LNCaP clone FGC (cell line): ENCODE data around the gene PSMA8.

Experiments
- DNase-seq: peaks from one replicate; pipeline ENCODE4 v3.0.0-alpha.2; 2011; ENCODE audit warnings: low read depth
- H3K4me3 ChIP-seq: 2 replicates; pipeline ENCODE4 v1.5.1; 2011; ENCODE audit warnings: mild to moderate bottlenecking, low read depth, low read length, control low read depth
- TF ChIP-seq, protein P1 (sequence below): IDR thresholded peaks from 2 replicates; pipeline ENCODE4 v1.5.1; 2012; ENCODE audit warnings: mild to moderate bottlenecking; ENCODE audit not compliant: control insufficient read depth, insufficient read depth; ENCODE audit errors: extremely low read depth

The PSMA8 gene

DNA sequence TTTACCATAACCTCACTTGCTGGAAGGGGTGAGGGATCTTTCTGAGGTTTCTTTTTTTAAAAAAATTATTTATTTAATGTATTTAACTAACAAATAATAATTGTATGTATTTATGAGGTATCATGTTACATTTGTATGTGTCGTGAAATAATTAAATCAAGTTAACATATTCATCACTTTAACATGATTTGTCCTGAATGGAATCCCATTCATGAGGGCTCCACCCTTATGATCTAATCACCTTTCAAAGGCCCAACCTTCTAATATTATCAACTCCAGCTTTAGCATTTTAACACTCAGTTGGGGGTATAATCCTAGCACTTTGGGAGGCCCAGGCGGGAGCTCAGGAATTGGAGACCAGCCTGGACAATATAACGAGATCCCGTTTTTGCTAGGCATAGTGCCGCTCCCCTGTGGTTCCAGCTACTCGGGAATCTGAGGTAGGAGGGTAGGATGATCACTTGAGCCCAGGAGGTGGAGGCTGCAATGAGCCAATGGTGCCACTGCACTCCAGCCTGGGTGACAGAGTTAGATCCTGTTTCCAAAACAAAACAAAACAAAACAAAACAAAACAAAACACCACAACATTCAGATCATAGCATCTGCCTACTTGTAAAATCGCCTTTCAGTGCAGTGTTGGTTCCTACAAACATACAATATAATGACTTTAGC lies 91.5 kb downstream of the PSMA8 start:
- TF ChIP-seq, protein P1, sequence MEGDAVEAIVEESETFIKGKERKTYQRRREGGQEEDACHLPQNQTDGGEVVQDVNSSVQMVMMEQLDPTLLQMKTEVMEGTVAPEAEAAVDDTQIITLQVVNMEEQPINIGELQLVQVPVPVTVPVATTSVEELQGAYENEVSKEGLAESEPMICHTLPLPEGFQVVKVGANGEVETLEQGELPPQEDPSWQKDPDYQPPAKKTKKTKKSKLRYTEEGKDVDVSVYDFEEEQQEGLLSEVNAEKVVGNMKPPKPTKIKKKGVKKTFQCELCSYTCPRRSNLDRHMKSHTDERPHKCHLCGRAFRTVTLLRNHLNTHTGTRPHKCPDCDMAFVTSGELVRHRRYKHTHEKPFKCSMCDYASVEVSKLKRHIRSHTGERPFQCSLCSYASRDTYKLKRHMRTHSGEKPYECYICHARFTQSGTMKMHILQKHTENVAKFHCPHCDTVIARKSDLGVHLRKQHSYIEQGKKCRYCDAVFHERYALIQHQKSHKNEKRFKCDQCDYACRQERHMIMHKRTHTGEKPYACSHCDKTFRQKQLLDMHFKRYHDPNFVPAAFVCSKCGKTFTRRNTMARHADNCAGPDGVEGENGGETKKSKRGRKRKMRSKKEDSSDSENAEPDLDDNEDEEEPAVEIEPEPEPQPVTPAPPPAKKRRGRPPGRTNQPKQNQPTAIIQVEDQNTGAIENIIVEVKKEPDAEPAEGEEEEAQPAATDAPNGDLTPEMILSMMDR, result no peak
- DNase-seq, result no peak
- H3K4me3 ChIP-seq, result no peak overlapping the region

DNA sequence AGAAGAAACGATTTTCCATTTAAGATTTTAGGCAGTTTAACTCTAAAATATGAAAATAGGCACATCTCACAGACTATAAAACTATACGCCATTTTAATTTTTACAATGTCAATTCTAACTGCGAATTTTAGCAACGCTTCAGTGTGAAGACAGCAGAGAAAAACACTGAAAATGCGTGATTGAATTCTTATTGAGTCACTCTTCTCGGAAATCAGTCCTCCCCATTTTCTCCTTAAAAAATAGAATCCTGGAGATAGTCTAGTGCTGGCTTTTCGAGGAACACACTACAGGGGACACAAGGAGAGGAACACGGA lies 92.2 kb downstream of the PSMA8 start:
- DNase-seq, result no peak
- H3K4me3 ChIP-seq, result peak overlapping the region; percentile 64
- TF ChIP-seq, protein P1, result no peak

DNA sequence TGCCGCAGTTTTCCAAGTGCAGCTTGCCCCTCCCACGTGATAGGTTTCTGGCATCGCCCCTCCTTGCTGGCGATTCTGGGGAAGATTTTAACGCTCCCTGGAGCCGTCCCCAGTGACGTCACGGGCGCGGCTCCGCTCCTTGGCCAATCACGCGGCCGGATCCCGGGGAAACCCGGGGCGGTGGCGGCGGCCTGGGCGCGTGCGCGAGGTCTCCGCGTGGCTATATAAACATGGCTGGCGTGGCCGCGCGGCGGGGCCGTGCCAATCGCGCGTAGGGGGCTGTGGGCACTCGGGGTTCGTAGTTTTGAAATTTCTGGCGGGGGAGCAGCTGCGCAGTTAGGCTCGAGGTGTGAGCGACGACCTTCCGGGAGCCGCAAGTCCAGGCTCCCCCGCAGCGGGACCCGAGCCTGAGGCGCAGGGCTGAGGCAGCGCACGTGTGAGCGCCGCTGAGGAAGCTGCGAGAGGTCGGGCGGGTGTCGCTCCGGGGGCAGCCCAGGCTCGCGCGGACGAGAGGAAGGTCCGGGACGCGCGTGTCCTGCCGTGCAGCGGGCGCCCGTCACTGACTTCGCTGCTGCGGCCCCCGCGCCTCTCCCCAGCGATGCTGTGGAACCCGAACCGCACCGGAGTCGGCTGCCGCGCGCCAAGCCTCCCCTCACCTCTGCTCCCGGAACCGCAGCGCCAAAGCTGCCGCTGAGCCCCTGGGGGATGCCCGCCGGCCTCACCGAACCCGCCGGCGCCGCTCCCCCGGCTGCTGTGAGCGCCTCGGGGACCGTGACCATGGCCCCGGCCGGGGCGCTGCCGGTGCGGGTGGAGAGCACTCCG lies 92.8 kb downstream of the PSMA8 start, which contains the start of gene TAF4B:
TAF4B (plus strand) TSS at position 217 of the 822 bp plus-strand sequence; CDS start at position 706, 489 bp downstream.
- peak; percentile 75 for DNase-seq
- TF ChIP-seq, protein P1, result no peak
- peak within 1 kb of the TSS; percentile 64 for H3K4me3 ChIP-seq

DNA sequence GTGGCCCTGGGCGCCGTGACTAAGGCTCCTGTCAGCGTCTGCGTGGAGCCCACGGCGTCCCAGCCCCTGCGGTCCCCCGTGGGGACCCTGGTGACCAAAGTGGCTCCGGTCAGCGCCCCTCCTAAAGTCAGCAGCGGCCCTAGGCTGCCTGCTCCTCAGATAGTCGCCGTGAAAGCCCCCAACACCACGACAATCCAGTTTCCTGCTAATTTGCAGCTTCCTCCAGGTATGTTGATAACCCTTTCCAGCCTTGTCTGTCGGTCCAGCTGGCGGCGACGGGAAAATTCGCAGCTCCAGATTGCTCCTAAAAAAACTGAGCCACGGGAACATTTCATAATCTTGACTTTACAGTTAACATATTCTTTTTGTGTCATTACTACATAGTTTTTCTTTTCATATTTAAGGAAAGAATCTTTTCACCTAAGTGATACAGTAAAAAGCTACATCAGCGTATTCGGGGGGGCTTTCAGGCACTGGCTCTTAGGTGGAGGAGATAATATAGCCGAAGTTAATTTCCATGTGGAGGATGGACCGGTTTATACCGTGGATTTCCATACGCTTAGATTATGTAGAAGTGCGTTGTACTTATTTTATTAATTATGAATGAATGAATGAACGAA lies 93.5 kb downstream of the PSMA8 start:
- no peak for DNase-seq
- H3K4me3 ChIP-seq, result peak overlapping the region; percentile 64
- TF ChIP-seq, protein P1, result no peak

DNA sequence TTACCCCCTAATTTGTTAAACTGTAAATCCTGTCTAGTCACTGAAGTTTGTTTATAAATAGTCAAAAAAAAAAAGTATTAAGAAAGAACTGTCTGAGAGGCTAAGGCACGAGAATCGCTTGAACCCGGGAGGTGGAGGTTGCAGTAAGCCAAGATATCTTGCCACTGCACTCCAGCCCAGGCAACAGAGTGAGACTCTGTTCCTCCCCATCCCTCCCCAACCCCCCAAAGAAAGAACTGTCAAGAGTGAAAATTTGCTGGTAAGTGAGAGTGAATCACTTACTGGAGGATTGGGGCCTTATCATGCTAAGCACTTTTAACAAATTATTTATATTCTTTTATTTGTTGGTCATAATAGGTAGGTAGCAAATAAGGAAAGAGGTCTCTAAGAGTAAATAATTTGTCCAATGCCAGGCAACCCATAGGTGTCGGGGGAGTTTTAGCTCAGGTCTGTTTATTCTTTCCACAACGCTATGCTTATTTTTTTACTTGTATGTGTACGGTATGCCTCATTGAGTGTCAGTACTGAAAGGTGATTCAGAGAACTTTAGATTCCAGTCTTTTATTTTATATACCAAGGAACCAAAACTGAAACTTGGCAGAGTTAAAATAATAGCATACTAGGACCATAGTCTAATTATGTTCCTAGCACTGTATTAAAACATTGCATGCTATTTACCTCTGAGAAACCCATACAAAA lies 95.0 kb downstream of the PSMA8 start:
- TF ChIP-seq, protein P1, result no peak
- H3K4me3 ChIP-seq, result no peak overlapping the region
- no peak for DNase-seq

DNA sequence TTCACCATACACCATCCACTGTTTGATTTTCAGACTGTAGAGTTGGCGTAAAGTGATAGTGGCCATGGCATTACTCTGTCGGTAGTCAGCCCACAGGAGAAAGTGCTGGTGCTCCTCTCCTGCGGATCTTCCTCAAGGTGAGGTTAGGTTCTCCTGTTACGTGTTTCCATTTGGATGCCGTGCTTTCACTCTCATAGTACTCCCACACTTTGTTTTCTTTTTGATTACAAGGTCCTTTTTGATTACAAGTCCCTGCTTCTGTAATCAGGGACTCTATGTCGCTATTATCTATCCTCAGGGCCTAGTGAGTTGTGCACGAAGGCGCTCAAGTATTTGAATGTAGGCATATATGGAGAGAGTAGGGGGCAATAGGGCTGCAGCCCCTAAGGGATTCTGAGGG lies 96.8 kb downstream of the PSMA8 start:
- no peak for DNase-seq
- TF ChIP-seq, protein P1, result no peak

More for the DNA sequence above, 96.8 kb downstream of the PSMA8 start:
- no peak overlapping the region for H3K4me3 ChIP-seq
